Activated naive CD8-positive, alpha-beta T cell treated with anti-CD3 and anti-CD28 coated beads, Interleukin-2, amount 10 ng/mL, durations not matched to agents 7 days and 5 days (primary cell): ENCODE data around the gene RNF128. TPM values are rescaled to one million over a fixed set of nuclear protein-coding genes. Genes with fewer than 3 reads are reported as not detected.

Experiments
- ATAC-seq: fragments of 150-1000 bp; cut with Tn5 transposase; one replicate; pipeline ENCODE4 v1.10.0; 2021; ENCODE audit warnings: low read depth, moderate library complexity
- POLR2A ChIA-PET: fragments of 350-600 bp; sonication (Branson Sonifier 250); formaldehyde crosslinking; loops from one replicate; lab custom pipeline; 2021; ENCODE audit warnings: antibody characterized with exemption; lab: Charles Lee
- DNase-seq: peaks from one replicate; pipeline ENCODE4 v3.0.0; 2021
- H3K27ac Mint-ChIP-seq: one replicate; pipeline ENCODE4 v1.8.0; 2022; ENCODE audit warnings: mild to moderate bottlenecking, mixed read lengths
- H3K27me3 Mint-ChIP-seq: one replicate; pipeline ENCODE4 v1.8.0; 2022; ENCODE audit warnings: mild to moderate bottlenecking, moderate library complexity, mixed read lengths
- H3K36me3 Mint-ChIP-seq: one replicate; pipeline ENCODE4 v1.8.0; 2021; ENCODE audit warnings: mild to moderate bottlenecking, mixed read lengths
- H3K4me1 Mint-ChIP-seq: one replicate; pipeline ENCODE4 v1.8.0; 2021; ENCODE audit warnings: mixed read lengths
- H3K4me3 Mint-ChIP-seq: one replicate; pipeline ENCODE4 v1.8.0; 2022; ENCODE audit warnings: mild to moderate bottlenecking, moderate library complexity, mixed read lengths
- H3K9me3 Mint-ChIP-seq: one replicate; pipeline ENCODE4 v1.8.0; 2021; ENCODE audit warnings: mixed read lengths
- total RNA-seq, 2 experiments: library from RNA; stranded (reverse); gene quantifications; one replicate each; pipeline ENCODE4 v1.2.3, GENCODE V29; 2021

Gene RNF128, protein sequence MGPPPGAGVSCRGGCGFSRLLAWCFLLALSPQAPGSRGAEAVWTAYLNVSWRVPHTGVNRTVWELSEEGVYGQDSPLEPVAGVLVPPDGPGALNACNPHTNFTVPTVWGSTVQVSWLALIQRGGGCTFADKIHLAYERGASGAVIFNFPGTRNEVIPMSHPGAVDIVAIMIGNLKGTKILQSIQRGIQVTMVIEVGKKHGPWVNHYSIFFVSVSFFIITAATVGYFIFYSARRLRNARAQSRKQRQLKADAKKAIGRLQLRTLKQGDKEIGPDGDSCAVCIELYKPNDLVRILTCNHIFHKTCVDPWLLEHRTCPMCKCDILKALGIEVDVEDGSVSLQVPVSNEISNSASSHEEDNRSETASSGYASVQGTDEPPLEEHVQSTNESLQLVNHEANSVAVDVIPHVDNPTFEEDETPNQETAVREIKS
- total RNA-seq: not detected

DNA sequence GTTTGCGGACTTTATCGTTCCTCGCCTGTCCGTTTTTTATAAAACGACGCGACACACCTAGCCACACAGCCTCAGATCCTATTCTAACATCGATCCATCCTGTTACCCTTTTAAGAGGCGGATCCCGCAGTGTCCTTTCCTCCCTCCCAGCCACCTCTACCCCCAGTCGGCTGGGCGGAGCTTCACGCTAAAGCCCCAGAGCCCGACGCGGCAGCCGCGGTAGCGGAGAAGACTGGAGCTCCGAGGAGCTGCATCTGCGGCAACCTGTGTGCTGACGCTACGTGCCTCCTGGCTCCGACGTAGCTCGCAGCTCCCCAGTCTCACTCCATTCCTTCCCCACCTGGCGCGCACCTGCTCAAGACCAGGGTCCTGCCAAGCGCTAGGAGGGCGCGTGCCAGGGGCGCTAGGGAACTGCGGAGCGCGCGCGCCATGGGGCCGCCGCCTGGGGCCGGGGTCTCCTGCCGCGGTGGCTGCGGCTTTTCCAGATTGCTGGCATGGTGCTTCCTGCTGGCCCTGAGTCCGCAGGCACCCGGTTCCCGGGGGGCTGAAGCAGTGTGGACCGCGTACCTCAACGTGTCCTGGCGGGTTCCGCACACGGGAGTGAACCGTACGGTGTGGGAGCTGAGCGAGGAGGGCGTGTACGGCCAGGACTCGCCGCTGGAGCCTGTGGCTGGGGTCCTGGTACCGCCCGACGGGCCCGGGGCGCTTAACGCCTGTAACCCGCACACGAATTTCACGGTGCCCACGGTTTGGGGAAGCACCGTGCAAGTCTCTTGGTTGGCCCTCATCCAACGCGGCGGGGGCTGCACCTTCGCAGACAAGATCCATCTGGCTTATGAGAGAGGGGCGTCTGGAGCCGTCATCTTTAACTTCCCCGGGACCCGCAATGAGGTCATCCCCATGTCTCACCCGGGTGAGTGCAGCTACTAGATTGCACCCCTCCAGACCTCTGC is at the start of gene RNF128:
TSS of gene RNF128 (plus strand) at position 217 of the 953 bp plus-strand sequence. CDS start at position 430, 213 bp downstream.
- Mint-ChIP-seq H3K36me3 (no peaks in the 10 kb centered on the region), H3K27ac (no peak within 1 kb of the TSS), H3K4me1 (peaks cover 4% of the 10 kb centered on the region), H3K9me3 (no peaks in the 10 kb centered on the region), H3K4me3 (peak within 1 kb of the TSS; percentile 66), H3K27me3 (peaks cover 37% of the 10 kb centered on the region)
- peak; percentile 30 for DNase-seq
- POLR2A ChIA-PET: no interaction called here
- ATAC-seq: peak; percentile 63

GRCh38 chrX:106680716-106681115 is 45.8 kb upstream of the RNF128 start:
- DNase-seq: no peak
- POLR2A ChIA-PET: no interaction called here
- Mint-ChIP-seq H3K27ac (no peak overlapping the region), H3K9me3 (no peaks in the 10 kb centered on the region), H3K4me1 (no peaks in the 10 kb centered on the region), H3K27me3 (no peaks in the 10 kb centered on the region), H3K4me3 (no peak overlapping the region), H3K36me3 (no peaks in the 10 kb centered on the region)
- ATAC-seq: no peak

DNA sequence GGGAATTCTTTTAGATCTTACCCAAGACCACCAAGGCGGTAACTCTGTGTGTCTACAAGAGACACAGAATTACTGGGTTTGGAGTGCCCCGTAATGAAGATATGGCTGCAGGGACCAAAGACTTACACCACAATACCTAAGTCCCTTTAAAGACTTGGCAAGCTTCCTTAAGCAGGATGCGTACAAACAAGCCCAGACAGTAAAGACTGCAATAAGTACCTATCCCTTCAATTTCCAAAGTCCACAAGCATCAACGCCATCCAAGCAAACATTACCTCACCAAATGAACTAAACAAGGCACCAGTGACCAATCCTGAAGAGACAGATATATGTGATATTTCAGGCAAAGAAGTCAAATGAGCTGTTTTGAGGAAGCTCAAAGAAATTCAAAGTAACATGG is 42.3 kb upstream of the RNF128 start:
- Mint-ChIP-seq H3K36me3 (no peaks in the 10 kb centered on the region), H3K4me3 (no peak overlapping the region), H3K9me3 (no peaks in the 10 kb centered on the region), H3K27ac (no peak overlapping the region), H3K27me3 (peaks cover 3% of the 10 kb centered on the region), H3K4me1 (no peaks in the 10 kb centered on the region)
- no peak for ATAC-seq
- DNase-seq: no peak
- POLR2A ChIA-PET: no interaction called here

DNA sequence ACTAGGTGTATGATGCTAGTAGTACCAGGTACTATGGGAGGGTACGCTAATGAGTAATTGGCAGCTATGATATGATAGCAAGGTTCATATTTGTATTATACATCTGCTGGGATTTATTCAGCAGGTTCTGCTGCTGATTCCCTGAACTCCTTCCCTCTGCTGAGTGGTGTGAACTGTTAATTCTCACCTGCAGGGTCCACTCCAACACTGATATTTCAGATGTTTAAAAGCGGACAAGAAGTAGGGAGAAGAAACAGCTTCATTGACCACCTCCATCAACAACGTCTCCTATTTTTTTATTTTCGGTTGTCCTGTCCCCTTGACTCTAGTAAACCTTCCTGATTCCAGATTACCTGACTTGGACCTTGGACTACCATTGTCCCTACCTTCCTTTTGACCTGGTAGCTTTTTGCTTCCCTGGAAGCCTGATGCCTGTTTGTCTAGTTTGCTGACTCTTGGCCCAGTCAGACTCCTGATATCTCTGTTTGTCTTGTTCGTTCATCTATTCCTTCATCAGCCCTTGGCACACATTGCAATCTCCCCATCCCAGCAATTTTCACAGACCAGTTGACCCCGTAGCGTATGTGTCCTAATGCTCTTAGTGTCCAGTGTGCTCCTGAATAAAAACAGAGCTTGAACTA is 34.0 kb upstream of the RNF128 start:
- no peak for DNase-seq
- ATAC-seq: no peak
- POLR2A ChIA-PET: no interaction called here
- Mint-ChIP-seq H3K4me3 (no peak overlapping the region), H3K9me3 (no peaks in the 10 kb centered on the region), H3K36me3 (no peaks in the 10 kb centered on the region), H3K27me3 (peaks cover 9% of the 10 kb centered on the region), H3K4me1 (no peaks in the 10 kb centered on the region), H3K27ac (no peak overlapping the region)

DNA sequence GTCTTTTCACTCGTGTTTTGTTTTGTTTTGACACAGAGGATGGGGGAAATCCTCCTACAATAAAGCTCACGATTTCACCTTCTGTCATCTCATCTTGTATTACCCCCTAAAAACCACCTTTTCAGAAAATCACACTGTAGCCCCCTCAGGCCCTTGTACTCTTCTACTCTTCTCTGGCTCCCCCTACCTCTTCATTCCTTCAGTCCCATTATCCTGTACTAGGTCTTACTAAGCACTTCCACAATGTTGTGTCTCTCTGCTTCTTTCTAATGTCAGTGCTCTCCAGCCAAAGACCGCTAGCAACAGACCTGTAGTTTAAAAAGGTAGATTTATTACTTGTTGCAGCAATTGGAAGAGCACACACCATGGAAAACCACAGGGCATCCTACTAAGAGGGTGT is 30.0 kb upstream of the RNF128 start:
- no peak for ATAC-seq
- Mint-ChIP-seq H3K4me1 (no peaks in the 10 kb centered on the region), H3K27ac (no peak overlapping the region), H3K4me3 (no peak overlapping the region), H3K27me3 (peaks cover 6% of the 10 kb centered on the region), H3K36me3 (no peaks in the 10 kb centered on the region), H3K9me3 (no peaks in the 10 kb centered on the region)
- POLR2A ChIA-PET: no interaction called here
- no peak for DNase-seq

DNA sequence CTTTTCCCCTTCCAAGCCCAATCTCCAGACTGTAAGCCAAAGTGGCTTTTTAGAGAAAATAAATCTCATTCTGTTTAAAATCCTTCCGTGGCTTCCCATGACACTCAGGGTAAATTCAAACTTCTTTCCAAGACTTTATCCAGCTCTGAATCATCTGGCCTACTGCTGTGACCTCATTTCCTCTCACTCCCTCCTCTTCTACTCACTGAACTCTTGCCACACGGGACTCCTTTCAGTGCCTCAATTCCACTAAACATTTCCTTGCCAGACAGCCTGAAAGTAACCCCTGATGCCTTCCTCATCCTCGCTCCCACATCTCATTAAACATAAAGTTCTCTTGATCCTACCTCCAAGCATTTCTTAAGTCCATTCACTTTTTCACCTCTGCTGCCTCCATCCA is 27.8 kb upstream of the RNF128 start:
- no peak for DNase-seq

DNA sequence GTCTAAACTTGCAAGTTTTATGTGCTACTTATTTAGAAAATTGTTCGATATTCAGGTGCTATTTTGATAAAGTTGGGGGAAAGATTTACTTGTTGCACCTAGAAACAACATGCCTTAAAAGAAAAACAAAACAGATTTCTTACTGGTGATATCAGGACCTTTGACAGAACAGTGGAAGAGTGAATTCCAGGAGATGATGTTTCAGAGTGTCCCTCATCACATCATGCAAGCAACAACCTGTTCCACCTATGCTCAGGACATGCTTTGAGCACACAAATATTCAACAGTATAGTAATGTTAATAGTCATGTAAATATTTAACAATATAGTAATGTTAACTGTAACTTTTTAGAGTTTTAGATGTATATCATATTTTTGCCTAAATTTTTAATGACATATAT is 23.9 kb upstream of the RNF128 start:
- Mint-ChIP-seq H3K27ac (no peak overlapping the region), H3K4me1 (no peaks in the 10 kb centered on the region), H3K27me3 (no peaks in the 10 kb centered on the region), H3K4me3 (no peak overlapping the region), H3K36me3 (no peaks in the 10 kb centered on the region), H3K9me3 (no peaks in the 10 kb centered on the region)
- DNase-seq (no peak), ATAC-seq (no peak)
- POLR2A ChIA-PET: no interaction called here

More for the DNA sequence above, 27.8 kb upstream of the RNF128 start:
- POLR2A ChIA-PET: no interaction called here
- Mint-ChIP-seq H3K9me3 (no peaks in the 10 kb centered on the region), H3K4me3 (no peak overlapping the region), H3K27me3 (peaks cover 6% of the 10 kb centered on the region), H3K36me3 (no peaks in the 10 kb centered on the region), H3K27ac (no peak overlapping the region), H3K4me1 (no peaks in the 10 kb centered on the region)
- no peak for ATAC-seq

DNA sequence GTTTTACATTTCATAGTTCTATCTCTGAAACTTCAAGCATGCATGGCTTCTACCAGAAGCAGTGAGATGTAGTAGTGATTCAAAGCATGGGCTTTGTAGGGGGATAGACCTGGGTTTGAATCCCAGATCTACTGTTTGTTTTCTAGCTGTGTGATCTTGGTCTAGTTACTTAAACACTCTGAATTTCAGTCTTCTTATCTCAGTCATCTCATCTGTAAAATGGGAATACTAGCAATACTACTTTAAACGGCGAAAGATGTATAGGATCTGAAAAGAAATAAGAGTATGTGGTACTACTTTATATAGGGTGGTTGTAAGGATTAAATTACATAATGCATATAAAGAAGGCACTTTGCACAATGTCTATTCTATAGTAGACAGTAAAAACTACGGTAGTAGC is 20.0 kb upstream of the RNF128 start:
- ATAC-seq: no peak

GRCh38 chrX:106707771-106708454 is 18.6 kb upstream of the RNF128 start:
- Mint-ChIP-seq H3K9me3 (no peaks in the 10 kb centered on the region), H3K27ac (no peak overlapping the region), H3K36me3 (no peaks in the 10 kb centered on the region), H3K4me3 (no peak overlapping the region), H3K27me3 (no peaks in the 10 kb centered on the region), H3K4me1 (no peaks in the 10 kb centered on the region)
- ATAC-seq (no peak), DNase-seq (no peak)
- POLR2A ChIA-PET: no interaction called here

More for the DNA sequence above, 20.0 kb upstream of the RNF128 start:
- no peaks in the 10 kb centered on the region for H3K4me1 Mint-ChIP-seq
- H3K27me3 Mint-ChIP-seq: no peaks in the 10 kb centered on the region
- DNase-seq: no peak
- POLR2A ChIA-PET: no interaction called here
- H3K4me3 Mint-ChIP-seq: no peak overlapping the region
- H3K27ac Mint-ChIP-seq: no peak overlapping the region
- H3K36me3 Mint-ChIP-seq: no peaks in the 10 kb centered on the region
- H3K9me3 Mint-ChIP-seq: no peaks in the 10 kb centered on the region

GRCh38 chrX:106710771-106711170 is 15.7 kb upstream of the RNF128 start:
- DNase-seq (no peak), ATAC-seq (no peak)
- H3K4me3 Mint-ChIP-seq: no peak overlapping the region
- POLR2A ChIA-PET: no interaction called here
- no peaks in the 10 kb centered on the region for H3K9me3 Mint-ChIP-seq
- no peak overlapping the region for H3K27ac Mint-ChIP-seq
- no peaks in the 10 kb centered on the region for H3K36me3 Mint-ChIP-seq
- no peaks in the 10 kb centered on the region for H3K4me1 Mint-ChIP-seq
- H3K27me3 Mint-ChIP-seq: no peaks in the 10 kb centered on the region

GRCh38 chrX:106711375-106711774 is 15.1 kb upstream of the RNF128 start:
- Mint-ChIP-seq H3K9me3 (no peaks in the 10 kb centered on the region), H3K36me3 (no peaks in the 10 kb centered on the region), H3K4me3 (no peak overlapping the region), H3K27me3 (peaks cover 4% of the 10 kb centered on the region), H3K4me1 (no peaks in the 10 kb centered on the region), H3K27ac (no peak overlapping the region)
- DNase-seq (no peak), ATAC-seq (no peak)
- POLR2A ChIA-PET: no interaction called here

DNA sequence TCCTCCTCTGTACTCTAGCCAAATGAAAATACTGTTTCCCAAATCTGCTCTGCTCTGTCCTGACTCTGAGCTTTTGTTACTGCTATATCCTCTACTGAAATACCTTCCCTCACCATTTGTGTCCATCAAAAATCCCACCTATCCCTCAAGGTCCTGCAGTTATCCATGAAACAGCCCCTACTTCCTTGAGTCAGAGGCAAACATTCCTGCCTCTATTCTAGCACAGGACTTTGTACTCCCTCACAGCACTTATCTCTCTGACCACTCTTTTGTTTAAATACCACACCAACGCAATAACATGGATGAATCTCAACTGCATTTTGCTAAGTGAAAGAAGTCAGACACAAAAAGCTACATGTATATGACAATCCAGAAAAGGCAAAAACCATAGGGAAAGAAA is 10.5 kb upstream of the RNF128 start:
- Mint-ChIP-seq H3K27me3 (peaks cover 6% of the 10 kb centered on the region), H3K9me3 (no peaks in the 10 kb centered on the region), H3K27ac (peak overlapping the region; percentile 58), H3K4me3 (no peak overlapping the region), H3K36me3 (no peaks in the 10 kb centered on the region), H3K4me1 (no peaks in the 10 kb centered on the region)
- ATAC-seq (no peak), DNase-seq (no peak)
- POLR2A ChIA-PET: no interaction called here

DNA sequence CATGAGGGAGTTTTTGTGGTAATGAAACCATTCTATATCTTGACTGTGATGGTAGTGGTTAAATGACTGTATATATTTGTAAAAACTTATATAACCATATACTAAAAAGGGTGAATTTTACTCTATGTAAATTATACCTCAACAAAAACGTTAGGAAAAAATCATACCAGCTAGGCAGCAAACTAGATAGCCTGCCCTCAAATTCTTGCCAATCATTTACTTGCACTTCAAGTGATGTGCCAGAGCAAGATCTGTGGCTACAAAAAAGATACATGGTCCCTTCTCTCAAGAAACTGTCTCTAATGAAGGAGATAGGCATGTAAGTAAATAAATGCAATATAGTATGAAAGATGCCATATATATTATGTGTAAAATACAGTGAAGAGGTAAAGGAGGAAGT is 10.0 kb upstream of the RNF128 start:
- Mint-ChIP-seq H3K36me3 (no peaks in the 10 kb centered on the region), H3K27ac (no peak overlapping the region), H3K27me3 (peaks cover 6% of the 10 kb centered on the region), H3K4me1 (no peaks in the 10 kb centered on the region), H3K4me3 (no peak overlapping the region), H3K9me3 (no peaks in the 10 kb centered on the region)
- POLR2A ChIA-PET: no interaction called here
- DNase-seq (no peak), ATAC-seq (no peak)
